SK-N-SH (cell line): ENCODE results near the gene DNAJC24. TPM values are rescaled to one million over a fixed set of nuclear protein-coding genes. Genes with fewer than 3 reads are reported as not detected.

Source experiments
- CTCF ChIA-PET: fragments of 300-600, 350-600 bp; formaldehyde crosslinking; extraction: SDS; loops from one replicate; lab custom pipeline; 2021; lab: Yijun Ruan, JAX
- POLR2A ChIA-PET: fragments of 350-600 bp; sonication (Branson Sonifier 250); formaldehyde crosslinking; extraction: SDS; loops from one replicate; lab custom pipeline; 2020; ENCODE audit warnings: antibody characterized with exemption, inconsistent platforms; lab: Yijun Ruan, JAX
- DNase-seq: peaks from one replicate; pipeline ENCODE4 v3.0.0; 2012
- H2AFZ ChIP-seq: fragments of 200-600 bp; sonication (generic); 2 replicates; pipeline ENCODE4 v1.8.1; 2016; ENCODE audit warnings: antibody characterized with exemption, mild to moderate bottlenecking, low read depth
- H3F3A ChIP-seq: fragments of 200-600 bp; sonication (generic); replicated peaks from 2 replicates; pipeline ENCODE3; 2016; ENCODE audit warnings: antibody characterized with exemption, mild to moderate bottlenecking; ENCODE audit not compliant: insufficient read depth
- H3K27ac ChIP-seq, 2 experiments: fragments of 200-500 bp in 1 of 2; fragments of 200-600 bp in 1 of 2; sonication (Bioruptor generic) in 1 of 2; sonication (generic), shearing (Covaris generic) in 1 of 2; 2 replicates each; pipeline versions ENCODE4 v1.5.1 to v1.6.1; 2014 to 2016; ENCODE audit warnings: low read depth in 2 of 2, inconsistent platforms in 1 of 2, low read length in 1 of 2, mild to moderate bottlenecking in 1 of 2, mixed read lengths in 1 of 2
- H3K27me3 ChIP-seq: fragments of 200-600 bp; sonication (generic), shearing (Covaris generic); 2 replicates; pipeline ENCODE4 v1.6.1; 2016; ENCODE audit warnings: mixed run types; ENCODE audit not compliant: insufficient read depth
- H3K36me3 ChIP-seq, 2 experiments: fragments of 200-500 bp in 1 of 2; fragments of 200-600 bp in 1 of 2; sonication (Bioruptor generic) in 1 of 2; sonication (generic) in 1 of 2; replicated peaks in 1 of 2; 2 replicates each; pipeline versions ENCODE3 to v1.5.1; 2014 to 2016; ENCODE audit warnings: low read length in 1 of 2, mild to moderate bottlenecking in 1 of 2; ENCODE audit not compliant: insufficient read depth in 2 of 2, control insufficient read depth in 1 of 2
- H3K4me1 ChIP-seq, 2 experiments: fragments of 200-500 bp in 1 of 2; fragments of 200-600 bp in 1 of 2; sonication (Bioruptor generic) in 1 of 2; sonication (generic), shearing (Covaris generic) in 1 of 2; 2 replicates each; pipeline versions ENCODE4 v1.5.1 to v1.6.1; 2014 to 2016; ENCODE audit warnings: low read depth in 1 of 2, low read length in 1 of 2, mixed run types in 1 of 2; ENCODE audit not compliant: insufficient read depth in 2 of 2, control insufficient read depth in 1 of 2
- H3K4me2 ChIP-seq: fragments of 200-600 bp; sonication (generic), shearing (Covaris generic); 2 replicates; pipeline ENCODE4 v1.6.1; 2017; ENCODE audit warnings: mixed run types
- H3K4me3 ChIP-seq, 2 experiments: fragments of 200-500 bp in 1 of 2; fragments of 200-600 bp in 1 of 2; sonication (Bioruptor generic) in 1 of 2; sonication (generic), shearing (Covaris generic) in 1 of 2; 2 replicates each; pipeline versions ENCODE4 v1.5.1 to v1.8.1; 2014 to 2016; ENCODE audit warnings: low read depth in 2 of 2, inconsistent platforms in 1 of 2, low read length in 1 of 2, mild to moderate bottlenecking in 1 of 2, mixed read lengths in 1 of 2, moderate library complexity in 1 of 2
- H3K79me2 ChIP-seq: fragments of 200-600 bp; sonication (generic); 2 replicates; pipeline ENCODE4 v1.8.1; 2017; ENCODE audit warnings: mild to moderate bottlenecking; ENCODE audit not compliant: insufficient read depth
- H3K9ac ChIP-seq: fragments of 200-600 bp; sonication (generic); 2 replicates; pipeline ENCODE4 v1.6.1; 2017; ENCODE audit warnings: mixed run types
- H3K9me2 ChIP-seq: fragments of 200-600 bp; sonication (generic); 2 replicates; pipeline ENCODE4 v1.6.1; 2017; ENCODE audit warnings: mixed run types
- H3K9me3 ChIP-seq: fragments of 200-600 bp; sonication (generic); 2 replicates; pipeline ENCODE4 v1.6.1; 2017; ENCODE audit warnings: mixed run types, mild to moderate bottlenecking, moderate library complexity
- H4K20me1 ChIP-seq: fragments of 200-600 bp; sonication (generic); 2 replicates; pipeline ENCODE4 v1.6.1; 2017; ENCODE audit warnings: mild to moderate bottlenecking, mixed run types; ENCODE audit not compliant: insufficient read depth
- CHD2 ChIP-seq: fragments of 150-350 bp; IDR thresholded peaks from 2 replicates; pipeline ENCODE4 v1.6.1; 2018; ENCODE audit warnings: low read length; ENCODE audit not compliant: partially characterized antibody
- EP300 ChIP-seq, 2 experiments: IDR thresholded peaks; 2 replicates each; pipeline versions ENCODE4 v1.4.0 to v1.6.1; 2012; ENCODE audit warnings: borderline replicate concordance in 1 of 2, low read depth in 1 of 2, low read length in 1 of 2
- FOXM1 ChIP-seq: IDR thresholded peaks from 2 replicates; pipeline ENCODE4 v1.4.0; 2012; ENCODE audit warnings: low read depth, mild to moderate bottlenecking
- JUND ChIP-seq: IDR thresholded peaks from 2 replicates; pipeline ENCODE4 v1.4.0; 2012
- MEF2A ChIP-seq: IDR thresholded peaks from 2 replicates; pipeline ENCODE4 v1.4.0; 2012; ENCODE audit warnings: low read depth, borderline replicate concordance
- MXI1 ChIP-seq: IDR thresholded peaks from 2 replicates; pipeline ENCODE4 v1.6.1; 2012; ENCODE audit warnings: mild to moderate bottlenecking, low read depth, low read length, improper control_type of control experiment
- RAD21 ChIP-seq: IDR thresholded peaks from 2 replicates; pipeline ENCODE4 v1.6.1; 2012; ENCODE audit warnings: mild to moderate bottlenecking, low read length
- RCOR1 ChIP-seq: fragments of 150-350 bp; IDR thresholded peaks from 2 replicates; pipeline ENCODE4 v1.6.1; 2017; ENCODE audit warnings: antibody characterized with exemption, low read length
- RXRA ChIP-seq: IDR thresholded peaks from 2 replicates; pipeline ENCODE4 v1.4.0; 2012; ENCODE audit warnings: low read depth, mild to moderate bottlenecking, borderline replicate concordance
- TCF12 ChIP-seq: IDR thresholded peaks from 2 replicates; pipeline ENCODE4 v1.4.0; 2012
- TEAD4 ChIP-seq: IDR thresholded peaks from 2 replicates; pipeline ENCODE4 v1.4.0; 2012; ENCODE audit warnings: mild to moderate bottlenecking, borderline replicate concordance; ENCODE audit not compliant: insufficient read depth
- YY1 ChIP-seq: IDR thresholded peaks from 2 replicates; pipeline ENCODE4 v1.4.0; 2012; ENCODE audit warnings: low read depth, mild to moderate bottlenecking
- WGBS: methylation state at CpG from one replicate; pipeline ENCODE4 v1.1.6; 2017; ENCODE audit warnings: low lambda C conversion rate; 5-methylcytosine and 5-hydroxymethylcytosine counted together
- polyA plus RNA-seq, 3 experiments: library from polyadenylated mRNA; depleted of rRNA; stranded (reverse); fragments of >200 nt; gene quantifications; 2 replicates each; pipeline ENCODE4 v1.2.3, GENCODE V29; 2012
- TF ChIP-seq, protein P1 (sequence below): IDR thresholded peaks from 2 replicates; pipeline ENCODE4; 2012
- TF ChIP-seq, protein P2 (sequence below): IDR thresholded peaks from 2 replicates; pipeline ENCODE4 v1.4.0; 2012; ENCODE audit warnings: low read depth, borderline replicate concordance
- TF ChIP-seq, protein P3 (sequence below): fragments of 150-350 bp; IDR thresholded peaks from 2 replicates; pipeline ENCODE4 v1.6.1; 2017; ENCODE audit warnings: antibody characterized with exemption, low read length, low read depth, borderline replicate concordance
- TF ChIP-seq, protein P4 (sequence below): fragments of 150-350 bp; IDR thresholded peaks from 2 replicates; pipeline ENCODE4 v1.6.1; 2016; ENCODE audit warnings: mild to moderate bottlenecking, low read depth, low read length
- TF ChIP-seq, protein P5 (sequence below): fragments of 200-600 bp; sonication (generic); IDR thresholded peaks from 2 replicates; pipeline ENCODE4 v1.6.1; 2017; ENCODE audit warnings: antibody characterized with exemption, mild to moderate bottlenecking, moderate library complexity
- TF ChIP-seq, protein P6 (sequence below): IDR thresholded peaks from 2 replicates; pipeline ENCODE4 v1.4.0; 2012; ENCODE audit warnings: low read depth

DNAJC24 gene, protein sequence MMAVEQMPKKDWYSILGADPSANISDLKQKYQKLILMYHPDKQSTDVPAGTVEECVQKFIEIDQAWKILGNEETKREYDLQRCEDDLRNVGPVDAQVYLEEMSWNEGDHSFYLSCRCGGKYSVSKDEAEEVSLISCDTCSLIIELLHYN
- 6.2 and 8.8 TPM in 2 replicates for polyA plus RNA-seq (2012; rRNA removed)
- polyA plus RNA-seq (2012; cell fraction: cytosol; rRNA removed) = 7.7 and 9.6 TPM in 2 replicates
- polyA plus RNA-seq (2012; cell fraction: nucleus; rRNA removed) = 6.4 and 18.2 TPM in 2 replicates

DNA sequence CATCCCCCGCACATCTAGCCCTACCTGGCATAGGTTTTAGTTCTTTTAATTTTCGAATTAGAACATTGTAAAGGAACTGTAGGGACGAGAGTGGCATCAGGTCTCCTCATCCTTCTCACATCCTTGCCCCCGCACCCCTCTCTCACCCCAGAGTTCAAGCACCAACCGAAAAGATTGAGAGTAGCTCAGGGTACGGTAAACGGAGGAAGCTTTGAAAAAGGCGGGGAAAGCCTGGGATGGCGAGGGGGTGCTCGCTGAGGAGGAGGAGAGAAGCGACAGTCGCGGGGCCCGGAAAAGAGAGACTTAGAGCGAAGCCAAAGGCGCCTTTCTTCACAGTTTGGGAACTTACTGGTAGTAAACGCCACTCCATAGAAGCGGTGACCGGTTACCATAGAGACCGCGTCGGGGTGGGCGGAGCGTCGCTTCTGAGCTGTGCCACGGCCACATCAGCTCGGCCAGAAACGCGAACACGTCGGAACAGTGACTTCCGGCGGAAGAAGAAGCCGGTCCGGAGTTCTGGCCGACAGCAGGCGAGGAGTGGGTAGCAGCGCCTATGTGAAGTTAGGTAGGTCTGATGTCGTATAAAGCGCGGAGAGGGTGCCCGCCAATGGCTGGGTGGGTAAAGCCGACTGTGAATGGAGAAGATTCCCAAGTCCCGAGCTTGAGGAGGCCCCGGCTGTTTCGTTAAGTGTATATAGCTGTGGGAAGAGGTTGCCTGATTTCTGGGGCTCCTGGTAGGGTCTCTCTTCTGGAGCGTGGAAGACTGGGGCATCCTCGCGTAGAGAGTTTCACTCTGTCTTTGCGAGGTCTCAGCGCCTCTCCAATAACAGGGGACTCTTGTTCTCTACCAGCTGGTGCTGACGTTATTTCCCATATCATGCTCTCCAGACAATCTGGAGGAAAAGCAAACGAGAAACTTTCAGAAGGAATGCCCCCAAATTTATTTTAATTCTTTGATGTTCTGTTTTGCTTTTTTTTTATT lies at the start of gene DNAJC24, which contains the start of gene DCDC1:
Gene DNAJC24, plus strand, starts transcription at position 513 of the 982 bp plus-strand sequence. CDS start 889 bp downstream, outside the sequence.
Gene DCDC1, minus strand, starts transcription at position 392 of the 982 bp plus-strand sequence. CDS start 41,459 bp downstream, outside the sequence.
- peak within 1 kb of the TSS; percentile 60 to 90; a peak in 3 of 4 replicates for H3K27ac ChIP-seq
- no peaks in the 10 kb centered on the region for H3F3A ChIP-seq
- H3K79me2 ChIP-seq = peaks cover 31% of the 10 kb centered on the region
- H3K9me2 ChIP-seq = no peaks in the 10 kb centered on the region
- H3K4me3 ChIP-seq = peak within 1 kb of the TSS; percentile 74 to 93
- H4K20me1 ChIP-seq = no peaks in the 10 kb centered on the region
- H3K4me2 ChIP-seq = peak within 1 kb of the TSS; percentile 87
- H3K27me3 ChIP-seq = no peaks in the 10 kb centered on the region; the same call in 1 of the 2 replicates
- peak within 1 kb of the TSS; percentile 78 for H3K9ac ChIP-seq
- H3K9me3 ChIP-seq = no peaks in the 10 kb centered on the region
- POLR2A ChIA-PET = interaction anchor here (1.0 kb wide), 1 partner anchor 12 kb away, joined by 4 read pairs; no protein-coding TSS in a partner anchor
- CTCF ChIA-PET = interaction anchor here (1.0 to 1.8 kb wide), 6 partner anchors 9 to 589 kb away, joined by 3 to 5 read pairs (median 4); no protein-coding TSS in a partner anchor
- 2% methylated on average over 52 of the region's 53 CpGs for WGBS
- H2AFZ ChIP-seq = peak within 1 kb of the TSS; percentile 100
- peak; percentile 79 for DNase-seq
- H3K36me3 ChIP-seq = peaks cover 5 to 7% of the 10 kb centered on the region in 2 experiments
- H3K4me1 ChIP-seq = peaks cover 5 to 6% of the 10 kb centered on the region in 2 experiments; a peak in 3 of 4 replicates
- TF ChIP-seq MEF2A (no peak), EP300 (IDR thresholded peaks at IDR 0.05; ENCODE audit: borderline replicate concordance in 1 of 2, low read depth in 1 of 2, low read length in 1 of 2) (no peak), RCOR1 (0 out of 2 replicates have a peak, but pooled peaks have one; percentile 42), MXI1 (peak; percentile 92), FOXM1 (no peak), JUND (no peak), CHD2 (peak; percentile 91), RAD21 (no peak), TCF12 (0 out of 2 replicates have a peak, but pooled peaks have one; percentile 16), TEAD4 (no peak), YY1 (0 out of 2 replicates have a peak, but pooled peaks have one; percentile 49), RXRA (no peak)
- TF ChIP-seq, protein P1, sequence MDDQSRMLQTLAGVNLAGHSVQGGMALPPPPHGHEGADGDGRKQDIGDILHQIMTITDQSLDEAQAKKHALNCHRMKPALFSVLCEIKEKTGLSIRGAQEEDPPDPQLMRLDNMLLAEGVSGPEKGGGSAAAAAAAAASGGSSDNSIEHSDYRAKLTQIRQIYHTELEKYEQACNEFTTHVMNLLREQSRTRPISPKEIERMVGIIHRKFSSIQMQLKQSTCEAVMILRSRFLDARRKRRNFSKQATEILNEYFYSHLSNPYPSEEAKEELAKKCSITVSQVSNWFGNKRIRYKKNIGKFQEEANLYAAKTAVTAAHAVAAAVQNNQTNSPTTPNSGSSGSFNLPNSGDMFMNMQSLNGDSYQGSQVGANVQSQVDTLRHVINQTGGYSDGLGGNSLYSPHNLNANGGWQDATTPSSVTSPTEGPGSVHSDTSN = no peak
- TF ChIP-seq, protein P2, sequence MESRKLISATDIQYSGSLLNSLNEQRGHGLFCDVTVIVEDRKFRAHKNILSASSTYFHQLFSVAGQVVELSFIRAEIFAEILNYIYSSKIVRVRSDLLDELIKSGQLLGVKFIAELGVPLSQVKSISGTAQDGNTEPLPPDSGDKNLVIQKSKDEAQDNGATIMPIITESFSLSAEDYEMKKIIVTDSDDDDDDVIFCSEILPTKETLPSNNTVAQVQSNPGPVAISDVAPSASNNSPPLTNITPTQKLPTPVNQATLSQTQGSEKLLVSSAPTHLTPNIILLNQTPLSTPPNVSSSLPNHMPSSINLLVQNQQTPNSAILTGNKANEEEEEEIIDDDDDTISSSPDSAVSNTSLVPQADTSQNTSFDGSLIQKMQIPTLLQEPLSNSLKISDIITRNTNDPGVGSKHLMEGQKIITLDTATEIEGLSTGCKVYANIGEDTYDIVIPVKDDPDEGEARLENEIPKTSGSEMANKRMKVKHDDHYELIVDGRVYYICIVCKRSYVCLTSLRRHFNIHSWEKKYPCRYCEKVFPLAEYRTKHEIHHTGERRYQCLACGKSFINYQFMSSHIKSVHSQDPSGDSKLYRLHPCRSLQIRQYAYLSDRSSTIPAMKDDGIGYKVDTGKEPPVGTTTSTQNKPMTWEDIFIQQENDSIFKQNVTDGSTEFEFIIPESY = no peak
- TF ChIP-seq, protein P3, sequence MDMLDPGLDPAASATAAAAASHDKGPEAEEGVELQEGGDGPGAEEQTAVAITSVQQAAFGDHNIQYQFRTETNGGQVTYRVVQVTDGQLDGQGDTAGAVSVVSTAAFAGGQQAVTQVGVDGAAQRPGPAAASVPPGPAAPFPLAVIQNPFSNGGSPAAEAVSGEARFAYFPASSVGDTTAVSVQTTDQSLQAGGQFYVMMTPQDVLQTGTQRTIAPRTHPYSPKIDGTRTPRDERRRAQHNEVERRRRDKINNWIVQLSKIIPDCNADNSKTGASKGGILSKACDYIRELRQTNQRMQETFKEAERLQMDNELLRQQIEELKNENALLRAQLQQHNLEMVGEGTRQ = no peak
- TF ChIP-seq, protein P4, sequence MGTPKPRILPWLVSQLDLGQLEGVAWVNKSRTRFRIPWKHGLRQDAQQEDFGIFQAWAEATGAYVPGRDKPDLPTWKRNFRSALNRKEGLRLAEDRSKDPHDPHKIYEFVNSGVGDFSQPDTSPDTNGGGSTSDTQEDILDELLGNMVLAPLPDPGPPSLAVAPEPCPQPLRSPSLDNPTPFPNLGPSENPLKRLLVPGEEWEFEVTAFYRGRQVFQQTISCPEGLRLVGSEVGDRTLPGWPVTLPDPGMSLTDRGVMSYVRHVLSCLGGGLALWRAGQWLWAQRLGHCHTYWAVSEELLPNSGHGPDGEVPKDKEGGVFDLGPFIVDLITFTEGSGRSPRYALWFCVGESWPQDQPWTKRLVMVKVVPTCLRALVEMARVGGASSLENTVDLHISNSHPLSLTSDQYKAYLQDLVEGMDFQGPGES = no peak
- TF ChIP-seq, protein P5, sequence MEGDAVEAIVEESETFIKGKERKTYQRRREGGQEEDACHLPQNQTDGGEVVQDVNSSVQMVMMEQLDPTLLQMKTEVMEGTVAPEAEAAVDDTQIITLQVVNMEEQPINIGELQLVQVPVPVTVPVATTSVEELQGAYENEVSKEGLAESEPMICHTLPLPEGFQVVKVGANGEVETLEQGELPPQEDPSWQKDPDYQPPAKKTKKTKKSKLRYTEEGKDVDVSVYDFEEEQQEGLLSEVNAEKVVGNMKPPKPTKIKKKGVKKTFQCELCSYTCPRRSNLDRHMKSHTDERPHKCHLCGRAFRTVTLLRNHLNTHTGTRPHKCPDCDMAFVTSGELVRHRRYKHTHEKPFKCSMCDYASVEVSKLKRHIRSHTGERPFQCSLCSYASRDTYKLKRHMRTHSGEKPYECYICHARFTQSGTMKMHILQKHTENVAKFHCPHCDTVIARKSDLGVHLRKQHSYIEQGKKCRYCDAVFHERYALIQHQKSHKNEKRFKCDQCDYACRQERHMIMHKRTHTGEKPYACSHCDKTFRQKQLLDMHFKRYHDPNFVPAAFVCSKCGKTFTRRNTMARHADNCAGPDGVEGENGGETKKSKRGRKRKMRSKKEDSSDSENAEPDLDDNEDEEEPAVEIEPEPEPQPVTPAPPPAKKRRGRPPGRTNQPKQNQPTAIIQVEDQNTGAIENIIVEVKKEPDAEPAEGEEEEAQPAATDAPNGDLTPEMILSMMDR = no peak
- TF ChIP-seq, protein P6, sequence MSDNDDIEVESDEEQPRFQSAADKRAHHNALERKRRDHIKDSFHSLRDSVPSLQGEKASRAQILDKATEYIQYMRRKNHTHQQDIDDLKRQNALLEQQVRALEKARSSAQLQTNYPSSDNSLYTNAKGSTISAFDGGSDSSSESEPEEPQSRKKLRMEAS = peak; percentile 80
